ENCODE data around the gene WASF2. TPM values are rescaled to one million over a fixed set of nuclear protein-coding genes. Genes with fewer than 3 reads are reported as not detected.

The WASF2 gene
- total RNA-seq, 4 donors from 2014 or later = 52.5 to 74.5 (median 57.5) TPM

- Histone ChIP-seq H3K4me1 (peaks cover 0 to 7% (median 0%) of the 10 kb centered on the region in 4 donors), H3K27ac (no peak overlapping the region), H3K9me3 (no peaks in the 10 kb centered on the region), H3K36me3 (no peaks in the 10 kb centered on the region), H3K27me3 (no peaks in the 10 kb centered on the region), H3K4me3 (no peak overlapping the region)
- no peak for DNase-seq
- no peak for TF ChIP-seq POLR2A (IDR thresholded peaks at IDR 0.05)
- TF ChIP-seq, protein P1, sequence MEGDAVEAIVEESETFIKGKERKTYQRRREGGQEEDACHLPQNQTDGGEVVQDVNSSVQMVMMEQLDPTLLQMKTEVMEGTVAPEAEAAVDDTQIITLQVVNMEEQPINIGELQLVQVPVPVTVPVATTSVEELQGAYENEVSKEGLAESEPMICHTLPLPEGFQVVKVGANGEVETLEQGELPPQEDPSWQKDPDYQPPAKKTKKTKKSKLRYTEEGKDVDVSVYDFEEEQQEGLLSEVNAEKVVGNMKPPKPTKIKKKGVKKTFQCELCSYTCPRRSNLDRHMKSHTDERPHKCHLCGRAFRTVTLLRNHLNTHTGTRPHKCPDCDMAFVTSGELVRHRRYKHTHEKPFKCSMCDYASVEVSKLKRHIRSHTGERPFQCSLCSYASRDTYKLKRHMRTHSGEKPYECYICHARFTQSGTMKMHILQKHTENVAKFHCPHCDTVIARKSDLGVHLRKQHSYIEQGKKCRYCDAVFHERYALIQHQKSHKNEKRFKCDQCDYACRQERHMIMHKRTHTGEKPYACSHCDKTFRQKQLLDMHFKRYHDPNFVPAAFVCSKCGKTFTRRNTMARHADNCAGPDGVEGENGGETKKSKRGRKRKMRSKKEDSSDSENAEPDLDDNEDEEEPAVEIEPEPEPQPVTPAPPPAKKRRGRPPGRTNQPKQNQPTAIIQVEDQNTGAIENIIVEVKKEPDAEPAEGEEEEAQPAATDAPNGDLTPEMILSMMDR (IDR thresholded peaks at IDR 0.05) = no peak
Measured at GRCh38 chr1:27381969-27382762, 107.8 kb downstream of the WASF2 start.

- no peak for DNase-seq
- TF ChIP-seq, protein P1 (IDR thresholded peaks at IDR 0.05) = no peak
- no peak for TF ChIP-seq POLR2A (IDR thresholded peaks at IDR 0.05)
- no peaks in the 10 kb centered on the region for H3K9me3 ChIP-seq
- no peaks in the 10 kb centered on the region for H3K27me3 ChIP-seq
- no peak overlapping the region for H3K4me3 ChIP-seq
- no peak overlapping the region for H3K27ac ChIP-seq
- no peaks in the 10 kb centered on the region for H3K36me3 ChIP-seq
- peaks cover 0 to 7% (median 0%) of the 10 kb centered on the region in 4 donors for H3K4me1 ChIP-seq
Measured at GRCh38 chr1:27380766-27381733, 108.9 kb downstream of the WASF2 start.

DNA sequence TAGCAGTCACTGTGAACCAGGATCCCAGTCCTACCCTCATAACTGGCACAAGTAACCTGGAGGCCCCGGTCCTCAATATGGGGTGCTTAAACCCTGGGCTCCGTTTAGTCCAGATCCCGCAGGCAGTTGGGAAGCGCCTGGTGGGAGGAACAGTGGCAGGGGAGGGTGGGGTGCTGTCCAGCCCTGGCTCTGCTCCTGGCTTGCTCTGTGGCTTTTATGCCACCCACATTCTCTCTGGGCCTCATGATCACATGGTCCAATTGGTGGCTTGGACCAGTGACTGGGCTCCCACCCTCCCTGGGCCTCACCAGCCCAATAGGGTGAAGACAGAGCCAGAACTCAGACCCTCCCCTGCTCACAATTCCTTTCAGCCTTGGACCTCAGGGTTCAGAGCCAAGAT lies 109.7 kb downstream of the WASF2 start:
- TF ChIP-seq, protein P1 (IDR thresholded peaks at IDR 0.05) = no peak
- no peak for TF ChIP-seq POLR2A (IDR thresholded peaks at IDR 0.05)
- Histone ChIP-seq H3K36me3 (no peaks in the 10 kb centered on the region), H3K27ac (no peak overlapping the region), H3K4me3 (no peak overlapping the region), H3K27me3 (no peaks in the 10 kb centered on the region), H3K9me3 (no peaks in the 10 kb centered on the region), H3K4me1 (peaks cover 0 to 7% (median 0%) of the 10 kb centered on the region in 4 donors)
- no peak for DNase-seq

- no peak for DNase-seq
- Histone ChIP-seq H3K9me3 (no peaks in the 10 kb centered on the region), H3K4me3 (no peak overlapping the region), H3K36me3 (no peaks in the 10 kb centered on the region), H3K27ac (no peak overlapping the region), H3K4me1 (peaks cover 0 to 7% (median 0%) of the 10 kb centered on the region in 4 donors), H3K27me3 (no peaks in the 10 kb centered on the region)
- TF ChIP-seq, protein P1 (IDR thresholded peaks at IDR 0.05) = no peak
- no peak for TF ChIP-seq POLR2A (IDR thresholded peaks at IDR 0.05)
Measured at GRCh38 chr1:27379564-27380122, 110.3 kb downstream of the WASF2 start.

DNA sequence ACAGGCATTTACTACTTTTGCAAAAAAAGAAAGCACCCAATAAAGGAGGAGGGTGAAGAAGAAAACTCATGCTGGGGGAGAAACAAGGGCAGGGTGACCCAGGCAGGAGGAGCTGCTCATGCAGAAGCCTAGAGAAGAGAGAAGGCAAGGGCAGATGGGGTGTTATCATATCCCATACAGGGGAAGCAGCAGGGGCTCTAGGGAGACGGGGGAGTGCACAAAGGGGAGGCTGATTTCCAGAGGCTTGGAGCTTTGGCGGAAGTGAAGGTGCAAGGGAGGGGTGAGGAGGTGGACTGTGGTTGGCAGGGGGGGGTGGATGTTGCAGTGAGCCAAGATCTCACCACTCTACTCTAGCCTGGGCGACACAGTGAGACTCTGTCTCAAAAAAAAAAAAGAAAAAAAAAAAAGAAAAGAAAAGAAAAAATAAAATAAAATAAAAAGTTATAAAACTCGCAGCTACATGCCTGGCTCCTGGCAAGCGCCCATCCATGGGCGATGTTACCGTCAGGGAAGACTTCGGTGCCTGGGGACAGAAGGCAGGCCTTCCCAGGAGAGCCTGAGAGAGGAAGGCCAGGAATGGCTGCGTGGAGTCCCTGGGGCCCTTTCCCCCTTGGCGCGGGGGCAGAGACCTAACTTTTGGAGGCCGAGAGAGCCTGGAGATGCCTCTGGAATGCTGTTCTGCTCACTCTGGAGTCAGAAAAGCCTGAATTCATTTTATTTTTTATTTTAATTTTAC lies 112.0 kb downstream of the WASF2 start:
- no peak overlapping the region for H3K27ac ChIP-seq
- no peaks in the 10 kb centered on the region for H3K9me3 ChIP-seq
- no peak for DNase-seq

More for the DNA sequence above, 112.0 kb downstream of the WASF2 start:
- Histone ChIP-seq H3K4me1 (peaks cover 0 to 4% (median 0%) of the 10 kb centered on the region in 4 donors), H3K27me3 (no peaks in the 10 kb centered on the region), H3K4me3 (no peak overlapping the region), H3K36me3 (no peaks in the 10 kb centered on the region)
- TF ChIP-seq, protein P1 (IDR thresholded peaks at IDR 0.05) = no peak
- TF ChIP-seq POLR2A (IDR thresholded peaks at IDR 0.05) = no peak

Data from Peyer's patch (tissue), 4 donors.